ENCODE measurements around the gene MDN1.

The MDN1 gene

GRCh38 chr6:89630488-89630887, 189.1 kb downstream of the MDN1 start:
- no peak for TF ChIP-seq CTCF (IDR thresholded peaks at IDR 0.05)

GRCh38 chr6:89623749-89624148, 195.8 kb downstream of the MDN1 start:
- no peak for TF ChIP-seq CTCF (IDR thresholded peaks at IDR 0.05)

GRCh38 chr6:89619567-89619966, 200.0 kb downstream of the MDN1 start:
- TF ChIP-seq CTCF (IDR thresholded peaks at IDR 0.05): no peak

GRCh38 chr6:89618026-89618425, 201.6 kb downstream of the MDN1 start:
- no peak for TF ChIP-seq CTCF (IDR thresholded peaks at IDR 0.05)

- TF ChIP-seq CTCF (IDR thresholded peaks at IDR 0.05): no peak
These were observed 203.1 kb downstream of the MDN1 start for GRCh38 chr6:89616531-89616930.

- no peak for TF ChIP-seq CTCF (IDR thresholded peaks at IDR 0.05)
These were observed 203.7 kb downstream of the MDN1 start for GRCh38 chr6:89615882-89616281.

GRCh38 chr6:89613790-89614189, 205.8 kb downstream of the MDN1 start:
- TF ChIP-seq CTCF (IDR thresholded peaks at IDR 0.05): no peak

- no peak for TF ChIP-seq CTCF (IDR thresholded peaks at IDR 0.05)
These were observed 207.5 kb downstream of the MDN1 start for GRCh38 chr6:89612121-89612520.
